Peyer's patch (tissue), 4 donors: ENCODE data around the gene LRP11. TPM values are rescaled to one million over a fixed set of nuclear protein-coding genes. Genes with fewer than 3 reads are reported as not detected.
"Not testable (repeated sequence)": the region's sequence is repeated elsewhere in the genome, so short reads cannot be mapped to it uniquely, and the experiment has no call there.

Experiments used
- DNase-seq, 3 donors: peaks; one replicate each; pipeline ENCODE4 v3.0.0-alpha.2; 2017 to 2019
- H3K27ac ChIP-seq, 4 donors: fragments of 200-600 bp; sonication (generic); one replicate each; pipeline ENCODE4 v1.5.1; 2016 to 2019
- H3K27me3 ChIP-seq, 2 donors: fragments of 200-600 bp; sonication (generic); one replicate each; pipeline ENCODE4 v1.5.1; 2019
- H3K36me3 ChIP-seq, 3 donors: fragments of 200-600 bp; sonication (generic); one replicate each; pipeline ENCODE4 v1.5.1; 2016 to 2019
- H3K4me1 ChIP-seq, 4 donors: fragments of 200-600 bp; sonication (generic); one replicate each; pipeline ENCODE4 v1.5.1; 2016 to 2019
- H3K4me3 ChIP-seq, 4 donors: fragments of 200-600 bp; sonication (generic); 1 replicate in 3 of 4; 2 replicates in 1 of 4; pipeline ENCODE4 v1.5.1; 2016 to 2019; ENCODE audit warnings: mild to moderate bottlenecking in 1 of 4
- H3K9me3 ChIP-seq, 4 donors: fragments of 200-600 bp; sonication (generic); one replicate each; pipeline ENCODE4 v1.5.1; 2016 to 2019; ENCODE audit warnings: mild to moderate bottlenecking in 1 of 4
- POLR2A ChIP-seq, 2 donors: fragments of 450-650 bp; IDR thresholded peaks; one replicate each; pipeline ENCODE4 v1.5.1; 2017; ENCODE audit warnings: antibody characterized with exemption in 2 of 2, mild to moderate bottlenecking in 2 of 2, moderate library complexity in 2 of 2
- total RNA-seq, 4 donors: library from RNA; depleted of rRNA; stranded (reverse); fragments of >200 nt; gene quantifications; one replicate each; pipeline ENCODE4 v1.1.0, GENCODE V29; 2016
- TF ChIP-seq, protein P1 (sequence below), 6 experiments: fragments of 450-650 bp in 4 of 6; fragments of 200-600 bp in 2 of 6; sonication (generic) in 1 of 6; IDR thresholded peaks; one replicate each; pipeline ENCODE4 v1.5.1; 2017 to 2019; ENCODE audit warnings: antibody characterized with exemption in 6 of 6, mild to moderate bottlenecking in 3 of 6, moderate library complexity in 1 of 6

LRP11 gene
- total RNA-seq, 4 donors from 2014 or later: 3.7 to 14.6 (median 11.0) TPM

DNA sequence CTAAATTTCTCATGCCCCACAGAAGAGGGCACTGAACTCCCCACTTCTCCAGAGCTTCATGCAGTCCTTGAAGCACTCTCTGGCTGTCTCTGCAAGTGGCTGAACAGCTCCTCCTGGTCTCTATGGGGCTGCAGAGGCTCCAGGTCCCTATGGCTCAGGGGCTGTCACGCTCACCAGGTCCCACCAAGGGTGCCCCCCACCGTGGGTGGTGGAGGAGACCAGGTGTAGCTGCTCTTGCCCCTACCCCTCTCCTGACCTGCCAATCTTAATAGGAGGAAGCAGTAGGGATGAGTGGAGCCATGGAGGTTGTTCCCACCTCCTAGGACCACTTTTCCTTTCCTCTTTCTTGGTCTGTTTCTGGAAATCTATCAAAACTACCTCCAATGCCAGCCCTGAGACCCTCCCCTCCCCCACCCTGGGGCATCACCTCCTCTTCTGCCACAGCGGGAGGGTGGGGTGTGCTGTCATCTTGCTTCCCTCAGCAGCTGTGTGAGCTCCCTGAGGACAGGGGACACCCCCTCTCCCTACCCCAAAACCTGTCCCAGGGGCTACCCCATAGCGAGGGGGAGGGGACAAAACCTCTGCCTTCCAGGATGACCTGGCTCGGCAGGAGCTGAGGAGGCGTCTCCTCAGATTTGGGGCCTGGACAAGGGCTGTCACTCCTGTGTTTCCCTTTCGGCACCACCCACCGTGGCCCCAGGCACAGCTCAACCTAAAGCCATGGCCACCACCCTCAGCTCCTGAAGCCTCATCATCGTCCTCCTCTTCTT lies 45.7 kb upstream of the LRP11 start:
- TF ChIP-seq, protein P1, sequence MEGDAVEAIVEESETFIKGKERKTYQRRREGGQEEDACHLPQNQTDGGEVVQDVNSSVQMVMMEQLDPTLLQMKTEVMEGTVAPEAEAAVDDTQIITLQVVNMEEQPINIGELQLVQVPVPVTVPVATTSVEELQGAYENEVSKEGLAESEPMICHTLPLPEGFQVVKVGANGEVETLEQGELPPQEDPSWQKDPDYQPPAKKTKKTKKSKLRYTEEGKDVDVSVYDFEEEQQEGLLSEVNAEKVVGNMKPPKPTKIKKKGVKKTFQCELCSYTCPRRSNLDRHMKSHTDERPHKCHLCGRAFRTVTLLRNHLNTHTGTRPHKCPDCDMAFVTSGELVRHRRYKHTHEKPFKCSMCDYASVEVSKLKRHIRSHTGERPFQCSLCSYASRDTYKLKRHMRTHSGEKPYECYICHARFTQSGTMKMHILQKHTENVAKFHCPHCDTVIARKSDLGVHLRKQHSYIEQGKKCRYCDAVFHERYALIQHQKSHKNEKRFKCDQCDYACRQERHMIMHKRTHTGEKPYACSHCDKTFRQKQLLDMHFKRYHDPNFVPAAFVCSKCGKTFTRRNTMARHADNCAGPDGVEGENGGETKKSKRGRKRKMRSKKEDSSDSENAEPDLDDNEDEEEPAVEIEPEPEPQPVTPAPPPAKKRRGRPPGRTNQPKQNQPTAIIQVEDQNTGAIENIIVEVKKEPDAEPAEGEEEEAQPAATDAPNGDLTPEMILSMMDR (IDR thresholded peaks at IDR 0.05): no peak
- no peak for TF ChIP-seq POLR2A (IDR thresholded peaks at IDR 0.05)
- Histone ChIP-seq H3K4me3 (no peak overlapping the region), H3K27ac (no peak overlapping the region), H3K27me3 (no peaks in the 10 kb centered on the region), H3K4me1 (no peaks in the 10 kb centered on the region), H3K9me3 (peaks cover 0 to 19% (median 2%) of the 10 kb centered on the region in 4 donors), H3K36me3 (no peaks in the 10 kb centered on the region)
- peak in 1 of 3 donors; percentile 36 for DNase-seq

GRCh38 chr6:149908480-149908879 lies 44.3 kb upstream of the LRP11 start:
- not testable (repeated sequence) for H3K27me3 ChIP-seq
- H3K9me3 ChIP-seq: peaks cover 0 to 19% (median 2%) of the 10 kb centered on the region in 4 donors
- DNase-seq: peak in 1 of 3 donors; percentile 25

GRCh38 chr6:149907317-149907716 lies 43.2 kb upstream of the LRP11 start:
- Histone ChIP-seq H3K9me3 (peaks cover 0 to 19% (median 2%) of the 10 kb centered on the region in 4 donors), H3K27ac (no peak overlapping the region), H3K4me1 (no peaks in the 10 kb centered on the region), H3K4me3 (no peak overlapping the region), H3K36me3 (no peaks in the 10 kb centered on the region), H3K27me3 (no peaks in the 10 kb centered on the region)
- no peak for DNase-seq
- TF ChIP-seq, protein P1 (IDR thresholded peaks at IDR 0.05): no peak
- TF ChIP-seq POLR2A (IDR thresholded peaks at IDR 0.05): no peak

More at GRCh38 chr6:149908480-149908879, 44.3 kb upstream of the LRP11 start:
- H3K36me3 ChIP-seq, H3K27ac ChIP-seq, H3K4me1 ChIP-seq, H3K4me3 ChIP-seq: not testable (repeated sequence)

GRCh38 chr6:149906405-149906804 lies 42.2 kb upstream of the LRP11 start:
- no peaks in the 10 kb centered on the region for H3K27me3 ChIP-seq

DNA sequence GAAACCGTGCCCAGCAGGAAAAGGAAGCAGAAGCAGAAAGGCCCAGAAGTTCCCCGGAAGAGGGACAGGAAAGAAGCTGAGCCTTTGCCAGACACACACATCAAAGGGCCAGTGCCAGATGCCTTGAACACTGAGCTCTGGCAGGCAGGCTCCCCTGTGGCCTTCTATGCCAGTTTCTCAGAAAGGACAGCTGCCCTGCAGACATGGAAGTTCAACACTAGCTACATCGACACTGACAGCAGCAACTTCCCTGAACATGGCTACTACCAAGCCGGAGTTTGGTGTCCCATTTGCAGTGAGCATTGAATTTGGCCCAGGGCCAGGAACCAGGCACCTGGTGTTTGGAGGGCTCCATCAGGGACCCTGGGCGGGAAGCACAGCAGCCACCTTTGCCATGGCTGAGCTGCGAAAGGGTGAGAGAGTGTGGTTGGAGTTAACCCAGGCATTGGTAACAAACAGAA lies 41.8 kb upstream of the LRP11 start:
- H3K27me3 ChIP-seq: no peaks in the 10 kb centered on the region

More at GRCh38 chr6:149906405-149906804, 42.2 kb upstream of the LRP11 start:
- Histone ChIP-seq H3K27ac (no peak overlapping the region), H3K36me3 (no peaks in the 10 kb centered on the region), H3K9me3 (peaks cover 0 to 19% (median 2%) of the 10 kb centered on the region in 4 donors), H3K4me1 (no peaks in the 10 kb centered on the region), H3K4me3 (no peak overlapping the region)
- DNase-seq: no peak
- TF ChIP-seq POLR2A (IDR thresholded peaks at IDR 0.05): no peak
- TF ChIP-seq, protein P1 (IDR thresholded peaks at IDR 0.05): no peak

More for the DNA sequence above, 41.8 kb upstream of the LRP11 start:
- Histone ChIP-seq H3K27ac (no peak overlapping the region), H3K4me1 (no peaks in the 10 kb centered on the region), H3K36me3 (no peaks in the 10 kb centered on the region), H3K9me3 (peaks cover 0 to 19% (median 2%) of the 10 kb centered on the region in 4 donors), H3K4me3 (no peak overlapping the region)
- no peak for DNase-seq
- TF ChIP-seq, protein P1 (IDR thresholded peaks at IDR 0.05): no peak
- no peak for TF ChIP-seq POLR2A (IDR thresholded peaks at IDR 0.05)
